ENCODE measurements around the gene SLC25A22.

The SLC25A22 gene

GRCh38 chr11:770642-771616 is 27.2 kb downstream of the SLC25A22 start:
- in situ Hi-C loops (cut with HindIII; ENCODE audit: low sequenced_read_pairs), result no loop called here
- no peak for DNase-seq (ENCODE audit: low read depth, low spot score)
- TF ChIP-seq CTCF (IDR thresholded peaks at IDR 0.05; ENCODE audit: low read depth, low read length), result no peak

DNA sequence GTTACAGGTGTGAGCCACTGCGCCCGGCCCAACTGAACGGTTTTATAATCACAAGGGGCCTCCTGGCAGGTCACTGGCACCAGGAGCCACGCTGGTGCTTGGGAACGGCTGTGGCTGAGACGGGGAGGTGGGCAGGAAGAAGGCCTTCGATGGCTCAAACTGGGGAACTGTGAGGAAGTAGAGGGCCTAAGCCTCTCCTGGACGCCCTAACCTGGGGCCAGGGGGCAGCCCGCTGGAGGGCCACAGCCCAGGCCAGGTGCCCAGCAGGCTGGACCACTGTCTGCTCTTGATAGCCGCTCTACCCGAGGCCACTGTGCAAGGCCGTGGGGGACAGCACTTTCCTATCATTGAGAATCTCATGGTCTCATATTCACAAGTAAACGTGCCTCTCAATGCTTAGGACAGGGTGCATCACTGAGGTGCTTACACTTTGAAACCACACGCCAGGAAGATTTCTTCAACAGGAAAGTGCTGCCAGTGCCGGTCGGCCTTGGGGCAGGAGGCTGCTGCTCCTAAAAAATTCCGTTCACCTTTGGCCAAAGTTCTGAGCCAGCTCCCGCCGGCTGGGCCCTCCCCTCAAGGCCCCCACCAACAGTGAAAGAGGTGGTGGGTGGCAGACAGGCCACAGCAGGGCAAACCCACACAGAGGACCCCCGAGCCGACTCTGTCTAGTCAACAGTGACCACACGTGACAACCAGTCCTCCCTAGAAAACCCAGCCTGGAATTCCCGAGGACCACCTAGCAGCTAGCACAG is 28.0 kb downstream of the SLC25A22 start:
- no peak overlapping the region for H3K4me3 ChIP-seq (ENCODE audit: low read depth, low read length)
- no peak for TF ChIP-seq CTCF (IDR thresholded peaks at IDR 0.05; ENCODE audit: low read depth, low read length)

More at GRCh38 chr11:770642-771616, 27.2 kb downstream of the SLC25A22 start:
- no peak overlapping the region for H3K4me3 ChIP-seq (ENCODE audit: low read depth, low read length)

DNA sequence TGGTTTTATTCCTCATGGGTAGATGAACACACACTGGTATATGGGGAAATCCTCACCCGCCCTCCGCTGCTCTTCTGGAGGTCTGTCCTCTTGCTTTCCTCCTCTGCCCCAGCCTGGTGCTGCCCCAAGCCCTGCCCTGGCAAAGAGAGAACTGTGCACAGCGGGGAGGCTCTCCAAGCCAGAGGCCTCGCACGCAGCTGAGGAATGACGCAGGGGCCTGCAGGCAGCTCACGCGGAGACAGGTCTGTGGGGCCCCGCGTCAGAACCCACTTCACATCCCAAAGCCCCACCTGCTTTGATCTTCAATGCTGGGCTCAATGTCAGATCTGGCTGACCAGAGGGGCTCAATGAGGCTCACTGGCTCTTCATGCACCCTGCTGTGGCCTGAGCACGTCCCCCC is 30.8 kb downstream of the SLC25A22 start:
- in situ Hi-C loops (cut with HindIII; ENCODE audit: low sequenced_read_pairs), result no loop called here
- no peak for TF ChIP-seq CTCF (IDR thresholded peaks at IDR 0.05; ENCODE audit: low read depth, low read length)
- no peak for DNase-seq (ENCODE audit: low read depth, low spot score)
- no peak overlapping the region for H3K4me3 ChIP-seq (ENCODE audit: low read depth, low read length)

More for the DNA sequence above, 28.0 kb downstream of the SLC25A22 start:
- DNase-seq (ENCODE audit: low read depth, low spot score), result no peak
- in situ Hi-C loops (cut with HindIII; ENCODE audit: low sequenced_read_pairs), result no loop called here

- no peak overlapping the region for H3K4me3 ChIP-seq (ENCODE audit: low read depth, low read length)
- in situ Hi-C loops (cut with HindIII; ENCODE audit: low sequenced_read_pairs), result no loop called here
- DNase-seq (ENCODE audit: low read depth, low spot score), result no peak
- no peak for TF ChIP-seq CTCF (IDR thresholded peaks at IDR 0.05; ENCODE audit: low read depth, low read length)
Measured at GRCh38 chr11:766936-767210, 31.2 kb downstream of the SLC25A22 start.

DNA sequence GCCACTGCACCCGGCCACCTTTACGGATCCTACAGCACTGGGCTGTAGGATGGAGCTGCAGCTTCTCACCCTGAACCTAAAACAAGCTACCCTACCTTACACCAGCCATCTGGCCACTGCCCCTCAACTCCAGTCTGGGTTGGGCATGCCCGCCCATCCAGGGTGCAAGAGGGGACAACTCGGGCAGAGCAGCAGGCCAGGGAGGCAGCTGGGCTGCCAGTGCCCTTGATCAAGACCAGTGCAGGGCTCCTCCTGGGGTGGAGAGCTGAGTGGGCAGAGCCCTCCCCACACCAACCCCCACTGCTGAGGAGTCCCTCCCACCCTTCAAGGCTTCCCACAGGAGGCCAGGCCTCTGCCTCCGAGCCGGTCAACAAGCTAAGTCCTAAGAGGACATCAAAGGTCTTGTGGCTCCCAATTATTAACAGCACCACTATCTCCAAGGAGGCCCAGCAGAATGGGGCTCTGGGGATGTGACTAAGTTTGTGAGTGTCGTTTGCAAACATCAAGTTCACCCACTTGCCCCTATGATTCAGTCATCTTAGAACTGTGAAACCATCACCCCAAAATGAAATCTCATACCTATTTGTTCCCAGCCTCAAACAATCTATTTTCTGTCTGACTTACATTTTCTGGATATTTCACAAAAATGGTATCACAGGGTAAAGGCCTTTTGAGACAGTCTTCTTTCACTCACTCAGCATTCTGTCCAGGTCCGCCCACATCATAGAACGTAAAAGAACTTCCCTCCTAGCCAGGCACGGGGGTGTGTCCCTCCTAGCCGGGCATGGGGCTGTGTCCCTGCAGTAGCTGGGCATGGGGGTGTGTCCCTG is 31.8 kb downstream of the SLC25A22 start:
- no peak for TF ChIP-seq CTCF (IDR thresholded peaks at IDR 0.05; ENCODE audit: low read depth, low read length)
- in situ Hi-C loops (cut with HindIII; ENCODE audit: low sequenced_read_pairs), result no loop called here
- no peak overlapping the region for H3K4me3 ChIP-seq (ENCODE audit: low read depth, low read length)

DNA sequence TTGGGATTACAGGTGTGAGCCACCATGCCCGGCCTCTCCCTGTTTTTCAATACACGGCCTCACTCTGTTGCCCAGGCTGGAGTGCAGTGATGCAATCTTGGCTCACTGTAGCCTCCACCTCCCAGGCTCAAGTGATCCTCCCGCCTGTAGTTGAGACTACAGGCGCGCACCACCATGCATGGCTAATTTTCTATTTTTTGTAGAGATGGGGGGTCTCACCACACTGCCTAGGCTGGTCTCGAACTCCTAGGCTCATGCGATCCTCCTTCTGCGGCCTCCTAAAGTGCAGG is 32.3 kb downstream of the SLC25A22 start:
- DNase-seq (ENCODE audit: low read depth, low spot score), result no peak
- no peak for TF ChIP-seq CTCF (IDR thresholded peaks at IDR 0.05; ENCODE audit: low read depth, low read length)
- in situ Hi-C loops (cut with HindIII; ENCODE audit: low sequenced_read_pairs), result no loop called here
- H3K4me3 ChIP-seq (ENCODE audit: low read depth, low read length), result no peak overlapping the region

More for the DNA sequence above, 31.8 kb downstream of the SLC25A22 start:
- DNase-seq (ENCODE audit: low read depth, low spot score), result no peak
